Stimulated activated CD8-positive, alpha-beta memory T cell treated with anti-CD3 and anti-CD28 coated beads, Interleukin-15, amount 100 ng/mL, for 24 hours (primary cell): ENCODE results near the gene PDLIM7.

Experiments
- DNase-seq: peaks from one replicate; pipeline ENCODE4 v3.0.0-alpha.2; 2020; ENCODE audit warnings: low read depth

PDLIM7 gene

DNA sequence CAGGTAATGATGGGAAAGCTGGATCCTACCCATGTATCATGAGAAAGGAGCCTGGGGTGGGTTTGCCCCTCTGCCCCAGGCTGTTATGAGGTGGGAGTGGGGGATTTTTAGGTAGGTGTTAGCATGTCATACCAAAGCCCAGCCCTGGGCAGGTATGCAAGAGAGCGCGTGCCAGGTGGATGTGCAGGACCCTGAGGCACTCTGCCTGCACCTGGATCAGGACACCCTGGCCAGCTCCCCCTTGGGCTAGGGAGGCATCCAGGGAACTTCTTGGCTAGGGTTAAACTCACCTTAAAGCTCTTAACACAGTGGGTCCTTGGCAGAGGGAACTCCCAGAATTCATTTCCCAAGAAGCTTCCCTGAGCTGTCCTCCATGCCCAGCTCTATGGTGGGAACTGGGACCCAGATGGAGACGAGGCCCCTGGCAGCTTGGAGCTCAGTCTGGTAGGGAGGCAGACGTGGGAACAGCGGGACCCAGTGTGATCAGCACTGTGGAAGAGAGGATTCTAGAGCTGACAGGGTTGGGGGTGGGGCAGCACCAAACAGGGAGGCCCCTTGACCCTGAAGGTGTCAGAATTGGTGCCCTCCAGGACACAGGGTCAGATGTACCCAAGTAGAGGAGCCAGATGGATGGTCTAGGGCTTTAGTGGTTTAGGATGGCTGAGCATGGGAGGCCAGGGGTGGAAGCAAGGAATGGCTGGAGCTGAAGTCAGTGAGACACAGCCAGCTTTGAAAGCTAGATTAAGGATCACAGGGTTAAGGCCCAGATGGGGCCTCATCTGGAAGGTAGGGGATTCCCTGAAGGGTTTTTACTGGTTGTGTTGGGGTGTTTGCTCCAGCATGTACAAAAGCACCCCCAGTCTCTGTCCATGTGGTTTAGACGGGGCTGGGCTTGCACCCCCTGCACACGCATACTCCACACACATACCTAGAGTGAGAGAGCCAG lies 53.0 kb downstream of the PDLIM7 start:
- no peak for DNase-seq

DNA sequence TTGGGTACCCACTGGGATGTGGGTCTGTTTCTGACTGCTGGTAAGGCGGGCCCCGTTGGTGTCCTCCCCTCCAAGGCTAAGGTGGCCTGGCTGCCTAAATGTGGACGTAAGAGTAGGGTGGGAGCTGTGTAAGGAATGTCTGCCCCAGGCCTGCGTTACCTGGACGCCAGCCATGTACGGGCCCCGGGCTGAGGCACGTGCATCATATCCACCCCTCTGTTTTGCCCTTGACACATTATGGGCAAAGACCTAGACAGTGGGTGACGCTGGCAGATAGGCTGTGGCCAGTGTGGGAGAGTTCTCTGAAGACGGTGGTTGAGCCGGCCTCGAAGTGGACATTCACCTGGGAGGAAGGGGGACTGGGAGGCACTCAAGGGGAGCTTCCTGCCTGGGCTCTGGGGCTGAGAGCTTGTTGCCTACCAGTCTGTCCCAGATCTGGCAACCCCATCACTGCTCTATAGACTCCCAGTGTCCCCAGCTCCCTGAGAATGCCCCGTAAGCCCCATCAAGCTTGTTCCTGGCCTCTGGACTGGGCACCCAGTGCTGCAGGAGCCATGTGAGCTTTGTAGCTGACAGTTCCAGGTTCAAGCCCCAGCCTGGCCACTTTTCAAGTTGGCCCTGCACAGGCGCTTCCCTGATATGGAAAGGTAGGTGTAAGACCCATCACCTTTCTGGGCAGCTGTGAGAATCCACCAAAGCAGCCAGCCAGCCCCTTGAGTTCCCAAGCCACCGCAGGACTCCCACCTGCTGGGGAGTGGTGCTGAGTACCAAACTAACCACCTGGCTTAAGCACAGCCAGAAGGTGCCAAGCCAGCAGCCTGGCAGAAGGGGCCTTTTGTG lies 54.0 kb downstream of the PDLIM7 start:
- no peak for DNase-seq

DNA sequence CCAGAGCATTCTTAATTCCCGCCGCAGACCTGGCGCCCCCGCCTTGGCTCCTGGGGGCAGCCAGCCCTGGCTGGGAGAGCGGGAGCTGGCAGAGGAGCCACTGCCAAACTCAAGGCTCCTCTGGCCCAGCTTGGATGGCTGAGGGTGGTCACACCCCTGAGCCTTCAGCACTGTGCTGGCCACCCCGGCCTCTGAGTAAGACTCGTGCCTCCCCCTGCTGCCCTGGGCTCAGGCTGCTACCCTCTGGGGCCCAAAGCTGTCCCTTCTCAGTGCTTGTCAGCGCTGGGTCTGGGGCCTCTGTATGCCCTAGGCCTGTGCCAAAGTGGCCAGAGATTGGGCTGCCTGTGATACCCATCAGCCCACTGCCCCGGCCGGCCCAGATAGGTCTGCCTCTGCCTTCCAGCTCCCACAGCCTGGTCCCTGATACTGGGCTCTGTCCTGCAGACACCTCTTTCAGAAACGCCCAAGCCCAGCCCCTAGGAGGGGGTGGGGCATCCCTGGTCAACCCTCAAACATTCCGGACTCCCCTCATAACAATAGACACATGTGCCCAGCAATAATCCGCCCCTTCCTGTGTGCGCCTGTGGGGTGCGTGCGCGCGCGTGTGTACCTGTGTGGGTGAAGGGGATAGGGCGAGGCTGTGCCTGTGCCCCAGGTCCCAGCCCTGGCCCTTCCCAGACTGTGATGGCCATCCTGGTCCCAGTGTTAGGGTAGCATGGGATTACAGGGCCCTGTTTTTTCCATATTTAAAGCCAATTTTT lies 55.2 kb downstream of the PDLIM7 start:
- no peak for DNase-seq

DNA sequence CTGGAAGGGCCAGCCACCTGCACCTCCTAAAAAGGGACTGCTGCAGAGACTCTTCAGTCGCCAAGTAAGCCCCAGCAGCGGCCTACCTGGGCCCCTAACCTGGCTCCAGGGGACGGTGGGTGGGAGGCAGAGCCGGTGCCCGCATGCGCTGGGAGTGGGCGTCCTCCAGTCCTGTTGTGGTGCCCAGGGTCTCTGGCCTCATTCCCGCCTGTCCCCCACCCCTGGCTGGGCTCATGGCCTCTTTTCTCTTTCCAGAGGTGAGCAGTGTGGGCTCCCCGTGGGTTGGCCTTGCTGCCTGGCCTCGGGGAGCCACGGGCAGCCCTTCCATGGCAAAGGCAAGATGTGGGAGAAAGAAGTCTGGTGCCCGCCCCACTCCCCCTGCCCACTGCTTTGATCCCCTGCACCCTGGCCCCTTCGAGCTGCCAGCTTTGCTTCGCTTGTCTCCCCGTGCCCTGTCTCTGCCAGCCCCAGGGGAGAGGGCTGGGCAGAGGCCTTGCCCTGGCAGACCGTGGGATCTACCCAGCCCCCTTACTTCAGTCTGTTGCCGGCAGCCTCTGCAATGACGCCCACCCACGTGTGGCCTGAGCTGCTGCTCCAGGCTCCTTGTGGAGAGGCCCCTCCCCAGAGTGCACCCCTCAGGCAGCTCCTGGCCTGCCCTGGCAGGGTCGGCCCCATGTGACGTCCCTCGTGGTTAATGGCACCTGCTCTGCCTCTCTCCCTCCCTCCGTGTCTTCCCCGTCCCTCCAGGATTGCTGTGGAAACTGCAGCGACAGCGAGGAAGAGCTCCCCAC lies 56.2 kb downstream of the PDLIM7 start:
- DNase-seq: no peak

DNA sequence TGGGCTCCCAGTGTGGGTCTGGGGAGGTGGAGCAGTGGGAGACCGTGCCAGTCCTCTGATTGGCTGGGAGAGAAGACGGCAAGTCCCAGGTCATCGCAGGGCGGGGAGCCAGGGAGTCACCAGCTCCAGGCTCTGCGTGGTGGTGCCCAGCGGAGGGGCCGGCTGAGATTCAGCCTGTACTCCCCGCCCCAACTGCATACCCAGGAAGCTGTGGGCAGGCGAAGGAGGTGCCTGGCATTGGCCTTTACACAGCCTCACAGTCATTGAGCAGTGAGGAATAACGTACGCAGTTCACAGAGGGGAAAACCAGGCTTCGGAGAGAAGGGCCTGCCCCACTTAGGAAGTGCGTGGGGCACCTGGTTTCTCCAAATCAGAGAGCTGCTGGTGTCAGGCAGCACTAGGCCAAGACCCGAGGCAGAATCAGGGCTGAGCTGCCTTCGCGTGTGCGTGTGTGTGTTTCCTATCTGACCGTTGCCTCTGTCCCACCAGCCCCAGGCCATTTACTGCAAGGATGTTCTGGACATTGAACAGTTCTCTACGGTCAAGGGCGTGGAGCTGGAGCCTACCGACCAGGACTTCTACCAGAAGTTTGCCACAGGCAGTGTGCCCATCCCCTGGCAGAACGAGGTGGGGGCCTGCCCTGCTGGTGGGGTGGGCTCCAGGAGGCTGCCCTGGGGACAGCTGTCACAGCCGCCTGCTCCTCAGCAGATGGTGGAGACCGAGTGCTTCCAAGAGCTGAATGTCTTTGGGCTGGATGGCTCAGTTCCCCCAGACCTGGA lies 57.0 kb downstream of the PDLIM7 start:
- no peak for DNase-seq

DNA sequence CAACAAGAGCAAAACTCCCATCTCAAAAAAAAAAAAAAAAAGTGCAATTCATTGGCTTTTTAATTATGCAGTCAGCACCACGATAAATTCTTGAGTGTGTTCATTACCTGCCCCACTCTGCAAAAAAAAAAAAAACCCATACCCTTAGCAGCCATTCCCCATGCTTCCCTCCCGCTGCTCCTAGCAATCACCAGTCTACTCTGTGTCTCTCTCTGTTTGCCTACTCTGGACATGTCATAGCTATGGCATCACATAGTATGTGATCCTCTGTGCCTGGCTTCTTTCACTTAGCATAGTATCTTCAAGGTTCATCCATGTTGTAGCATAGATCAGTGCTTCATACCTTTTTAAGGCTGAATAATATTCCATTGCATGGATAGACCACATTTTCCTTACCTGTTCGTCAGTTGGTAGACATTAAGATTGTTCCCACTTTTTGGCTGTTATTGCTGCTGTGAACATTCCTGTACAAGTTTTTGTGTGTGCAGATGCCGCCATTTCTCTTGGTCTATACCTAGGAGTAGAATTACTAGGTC lies 57.8 kb downstream of the PDLIM7 start:
- no peak for DNase-seq

DNA sequence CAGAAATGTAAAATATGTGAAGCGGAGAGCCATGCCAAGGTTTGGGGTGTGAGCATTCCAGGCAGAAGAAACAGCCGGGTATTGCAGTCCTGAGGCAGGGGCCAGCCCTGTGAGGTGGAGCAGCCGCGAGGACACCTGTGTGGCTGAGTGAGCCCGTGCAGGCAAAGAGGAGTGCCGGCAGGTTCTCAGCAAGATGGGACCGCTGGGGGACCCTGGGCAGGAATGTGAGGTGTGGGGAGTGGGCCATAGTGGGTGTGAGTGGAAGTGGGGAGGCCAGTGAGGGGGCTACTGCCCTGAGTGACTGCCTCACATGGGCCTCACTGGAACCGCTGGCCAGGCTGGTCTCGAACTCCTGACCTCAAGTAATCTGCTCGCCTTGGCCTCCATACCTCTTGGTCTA lies 58.9 kb downstream of the PDLIM7 start:
- no peak for DNase-seq

DNA sequence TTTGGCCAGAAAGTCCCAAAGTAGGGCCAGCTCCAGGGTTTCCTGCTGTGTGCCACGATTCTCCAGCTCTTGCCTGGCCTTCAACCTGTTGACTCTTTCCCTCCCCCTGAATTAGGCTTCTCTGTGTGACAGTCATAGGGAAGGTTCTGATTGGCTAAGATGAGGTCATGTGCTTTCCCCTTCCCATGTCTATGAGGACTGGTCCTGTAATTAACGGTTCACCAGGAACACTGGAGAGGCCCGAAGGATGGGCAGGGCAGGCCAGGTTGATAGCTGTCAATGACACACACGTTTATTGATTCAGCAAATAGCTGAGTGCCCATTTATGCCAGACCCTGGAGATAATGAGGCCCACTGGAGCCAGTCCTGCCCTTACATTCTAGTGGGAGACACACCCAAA lies 59.8 kb downstream of the PDLIM7 start:
- no peak for DNase-seq

DNA sequence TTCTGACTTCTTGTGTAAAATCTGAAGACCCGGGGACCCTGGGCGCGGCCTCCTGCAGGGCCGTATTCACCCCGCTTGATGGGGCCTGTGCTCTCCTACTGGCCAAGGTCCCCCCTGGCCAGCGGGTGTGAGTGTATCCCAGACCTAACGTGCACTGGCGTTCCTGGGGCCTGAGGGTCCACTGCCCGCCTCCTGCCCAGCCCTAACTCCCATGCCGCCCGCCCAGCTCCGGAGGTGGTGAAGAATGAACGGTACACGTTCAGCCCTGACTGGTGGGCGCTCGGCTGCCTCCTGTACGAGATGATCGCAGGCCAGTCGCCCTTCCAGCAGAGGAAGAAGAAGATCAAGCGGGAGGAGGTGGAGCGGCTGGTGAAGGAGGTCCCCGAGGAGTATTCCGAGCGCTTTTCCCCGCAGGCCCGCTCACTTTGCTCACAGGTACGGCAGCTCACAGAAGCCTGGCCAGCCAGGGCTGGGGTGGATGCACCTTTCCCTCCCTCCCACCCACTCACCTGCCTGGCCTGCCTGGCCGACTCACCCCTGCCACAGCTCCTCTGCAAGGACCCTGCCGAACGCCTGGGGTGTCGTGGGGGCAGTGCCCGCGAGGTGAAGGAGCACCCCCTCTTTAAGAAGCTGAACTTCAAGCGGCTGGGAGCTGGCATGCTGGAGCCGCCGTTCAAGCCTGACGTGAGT lies 61.4 kb downstream of the PDLIM7 start:
- DNase-seq: no peak

DNA sequence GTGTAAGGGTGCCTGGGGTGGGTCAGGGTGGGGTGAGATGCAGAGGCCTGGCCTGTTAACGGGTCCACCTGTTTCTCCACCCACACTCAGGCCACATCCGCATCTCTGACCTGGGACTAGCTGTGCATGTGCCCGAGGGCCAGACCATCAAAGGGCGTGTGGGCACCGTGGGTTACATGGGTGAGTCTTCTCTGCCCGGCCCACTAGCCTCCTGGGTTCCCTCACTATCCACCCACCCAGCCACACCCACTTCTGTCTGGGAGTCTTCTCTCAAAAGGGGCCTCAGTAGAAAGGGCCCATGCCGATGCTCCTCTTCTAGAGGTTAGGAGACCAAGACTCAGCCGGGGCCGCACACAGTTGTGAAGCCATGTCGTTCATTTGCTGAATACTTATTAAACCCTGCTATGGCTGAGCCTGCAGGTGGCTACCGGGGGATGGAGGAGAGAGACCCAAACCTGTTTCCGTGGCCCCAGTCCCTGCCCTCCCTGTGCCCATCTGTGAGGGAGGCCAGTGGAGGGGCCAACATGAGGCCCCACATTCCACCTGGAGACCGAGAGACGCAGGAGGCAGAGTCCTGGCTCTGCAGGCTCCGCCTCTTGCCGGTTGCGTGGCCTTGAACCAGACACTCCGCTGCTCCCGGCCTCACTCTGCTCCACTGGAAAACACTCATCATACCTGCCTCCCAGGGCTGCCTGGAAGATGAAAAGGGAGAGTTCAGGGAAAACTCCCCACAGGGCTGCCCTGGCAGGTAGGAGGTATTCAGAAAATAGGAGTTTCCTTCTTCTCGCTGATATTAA lies 62.3 kb downstream of the PDLIM7 start:
- DNase-seq: no peak

DNA sequence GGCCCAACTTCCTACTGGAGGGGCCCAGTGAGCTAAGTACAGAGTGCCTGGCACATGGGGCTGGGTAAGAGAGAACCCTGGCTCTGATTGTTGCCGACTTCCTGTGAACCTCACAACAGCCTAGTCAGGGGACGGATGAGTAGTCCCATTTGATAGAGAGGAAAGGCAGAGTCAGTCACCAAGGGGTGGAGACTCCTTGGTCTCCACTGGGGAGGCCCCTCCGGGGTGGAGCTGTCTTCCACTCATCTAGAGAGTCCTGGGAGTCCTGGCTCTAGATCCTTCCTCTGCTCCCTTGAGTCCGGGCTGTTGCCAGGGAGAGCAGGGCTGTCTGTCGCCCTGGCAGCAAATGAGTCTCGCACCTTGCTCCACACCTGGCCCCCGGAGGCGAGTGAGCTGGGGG lies 63.0 kb downstream of the PDLIM7 start:
- DNase-seq: no peak

DNA sequence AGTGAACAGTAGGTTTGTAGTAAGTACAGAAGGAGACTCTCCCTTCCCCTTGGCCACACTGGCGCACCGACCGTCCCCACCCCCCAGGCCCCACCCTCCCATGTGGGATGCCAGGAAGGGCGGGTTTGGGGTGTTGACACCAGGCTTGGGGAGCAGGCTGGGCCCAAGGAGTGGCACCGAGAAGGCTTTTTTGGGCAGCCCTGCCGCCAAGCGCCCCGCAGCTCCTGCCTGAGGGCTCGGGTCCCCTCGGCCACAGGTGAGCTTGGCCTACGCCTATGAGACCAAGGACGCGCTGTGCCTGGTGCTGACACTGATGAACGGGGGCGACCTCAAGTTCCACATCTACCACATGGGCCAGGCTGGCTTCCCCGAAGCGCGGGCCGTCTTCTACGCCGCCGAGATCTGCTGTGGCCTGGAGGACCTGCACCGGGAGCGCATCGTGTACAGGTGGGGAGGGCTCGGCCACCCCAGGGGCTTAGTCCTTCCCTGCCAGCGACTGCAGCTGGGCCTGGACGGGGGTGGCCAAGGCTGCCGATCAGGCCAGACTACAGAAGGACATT lies 63.7 kb downstream of the PDLIM7 start:
- DNase-seq: no peak
